ENCODE measurements around the gene VEZT. TPM values are rescaled to one million over a fixed set of nuclear protein-coding genes. Genes with fewer than 3 reads are reported as not detected.

VEZT gene
- total and polyA plus RNA-seq, 2 experiments from 2014 or later: 37.9 to 84.2 TPM

DNA sequence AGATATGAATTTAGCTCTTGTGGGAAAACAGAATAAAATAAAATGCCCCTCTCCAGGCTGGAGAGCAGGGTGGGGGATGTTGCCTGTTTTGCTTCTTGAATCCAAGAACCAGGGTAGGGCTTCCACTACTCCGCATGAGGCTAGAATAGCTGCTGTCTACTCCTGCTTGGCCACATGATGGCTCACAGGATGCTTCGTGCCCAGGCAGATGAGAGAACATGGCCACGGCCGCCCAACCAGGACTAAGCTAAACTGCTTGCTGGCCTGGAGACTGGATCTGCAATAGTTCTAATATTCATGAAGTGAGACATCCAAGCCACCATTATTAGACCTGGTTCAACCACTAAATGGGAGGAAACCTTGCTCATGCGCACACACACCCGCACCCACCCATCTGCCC is 134.1 kb downstream of the VEZT start:
- Histone ChIP-seq H3K27ac (no peak overlapping the region), H3K4me1 (ENCODE audit: insufficient read depth) (no peaks in the 10 kb centered on the region), H3K9me2 (replicated peaks; ENCODE audit: insufficient read depth) (no peaks in the 10 kb centered on the region), H3K27me3 (no peaks in the 10 kb centered on the region), H3K9me3 (ENCODE audit: low read depth) (no peaks in the 10 kb centered on the region), H3K4me2 (no peak overlapping the region), H4K20me1 (ENCODE audit: insufficient read depth, poor library complexity, severe bottlenecking) (no peaks in the 10 kb centered on the region), H3K4me3 (no peak overlapping the region), H2AFZ (no peak overlapping the region), H3K79me2 (no peaks in the 10 kb centered on the region), H3K36me3 (replicated peaks; ENCODE audit: insufficient read depth, low read depth) (no peaks in the 10 kb centered on the region)
- DNase-seq (ENCODE audit: low spot score): no peak
- WGBS (ENCODE audit: low lambda C conversion rate, missing lambda C conversion rate): 90% methylated on average over 6 of the region's 6 CpGs
- TF ChIP-seq EZH2 (IDR thresholded peaks at IDR 0.05; ENCODE audit: borderline replicate concordance): no peak
- TF ChIP-seq, protein P1, sequence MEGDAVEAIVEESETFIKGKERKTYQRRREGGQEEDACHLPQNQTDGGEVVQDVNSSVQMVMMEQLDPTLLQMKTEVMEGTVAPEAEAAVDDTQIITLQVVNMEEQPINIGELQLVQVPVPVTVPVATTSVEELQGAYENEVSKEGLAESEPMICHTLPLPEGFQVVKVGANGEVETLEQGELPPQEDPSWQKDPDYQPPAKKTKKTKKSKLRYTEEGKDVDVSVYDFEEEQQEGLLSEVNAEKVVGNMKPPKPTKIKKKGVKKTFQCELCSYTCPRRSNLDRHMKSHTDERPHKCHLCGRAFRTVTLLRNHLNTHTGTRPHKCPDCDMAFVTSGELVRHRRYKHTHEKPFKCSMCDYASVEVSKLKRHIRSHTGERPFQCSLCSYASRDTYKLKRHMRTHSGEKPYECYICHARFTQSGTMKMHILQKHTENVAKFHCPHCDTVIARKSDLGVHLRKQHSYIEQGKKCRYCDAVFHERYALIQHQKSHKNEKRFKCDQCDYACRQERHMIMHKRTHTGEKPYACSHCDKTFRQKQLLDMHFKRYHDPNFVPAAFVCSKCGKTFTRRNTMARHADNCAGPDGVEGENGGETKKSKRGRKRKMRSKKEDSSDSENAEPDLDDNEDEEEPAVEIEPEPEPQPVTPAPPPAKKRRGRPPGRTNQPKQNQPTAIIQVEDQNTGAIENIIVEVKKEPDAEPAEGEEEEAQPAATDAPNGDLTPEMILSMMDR (IDR thresholded peaks at IDR 0.05; ENCODE audit: poor library complexity): no peak
- no peak for TF ChIP-seq EZH2phosphoT487 (IDR thresholded peaks at IDR 0.05; ENCODE audit: low read depth, severe bottlenecking, unreplicated experiment)

MicroRNAs encoded within 50 kb of the gene (microRNA counts, 767-probe panel; counts per million panel counts)
- microRNA hsa-miR-331-3p: 6,263 counts per million, percentile 27 among the panel's probes with 10 or more counts
- not detected for microRNA hsa-miR-331-5p

Small RNA genes within 50 kb of the gene (microRNA-seq; reads per million reads assigned to microRNA genes)
- gene MIR331: 305 reads per million, percentile 69 among the genes with 10 or more reads in this experiment
- gene MIR3685: not detected

Small RNA genes within 50 kb of the gene (small RNA-seq; reads per million reads assigned to genes)
- gene MIR331 (10.4 reads per million, percentile 95 among the genes with 10 or more reads in this experiment), gene MIR3685 (not detected), gene RF00019 (not detected), gene RNU6-808P (not detected)

Other genes starting within 250 kb of the VEZT start
- gene NDUFA12, start 214.1 kb upstream of the VEZT start, total RNA-seq: 102 and 132 TPM in 2 replicates
- 149 and 152 TPM in 2 replicates for gene NDUFA12, start 214.1 kb upstream of the VEZT start, polyA plus RNA-seq
- 32.9 and 40.6 TPM in 2 replicates for gene NR2C1, start 144.2 kb upstream of the VEZT start, total RNA-seq
- gene NR2C1, start 144.2 kb upstream of the VEZT start, polyA plus RNA-seq: 28.4 and 29.7 TPM in 2 replicates
- 17.2 and 21.4 TPM in 2 replicates for gene FGD6, start 340 bp upstream of the VEZT start, total RNA-seq
- 4.7 and 10.4 TPM in 2 replicates for gene FGD6, start 340 bp upstream of the VEZT start, polyA plus RNA-seq